HG02885 (cell line): ENCODE results near the gene DHFR.
"Not testable (repeated sequence)": the region's sequence is repeated elsewhere in the genome, so short reads cannot be mapped to it uniquely, and the experiment has no call there.

Source experiments
- ATAC-seq: cut with Tn5 transposase; IDR thresholded peaks from one replicate; pipeline ENCODE4 v1.9.1; 2021; ENCODE audit warnings: mild to moderate bottlenecking; ENCODE audit not compliant: unreplicated experiment, poor library complexity

The DHFR gene

GRCh38 chr5:80600943-80601693 lies 53.7 kb downstream of the DHFR start:
- ATAC-seq: no peak

- ATAC-seq: no peak
Measured at GRCh38 chr5:80597500-80597899, 57.3 kb downstream of the DHFR start.

- no peak for ATAC-seq
Measured at GRCh38 chr5:80594810-80595209, 60.0 kb downstream of the DHFR start.

- no peak for ATAC-seq
Measured at GRCh38 chr5:80592761-80593160, 62.0 kb downstream of the DHFR start.

- ATAC-seq: no peak
Measured at GRCh38 chr5:80592105-80592504, 62.7 kb downstream of the DHFR start.

- ATAC-seq: no peak
Measured at GRCh38 chr5:80591352-80591751, 63.4 kb downstream of the DHFR start.

GRCh38 chr5:80590766-80591165 lies 64.0 kb downstream of the DHFR start:
- no peak for ATAC-seq

- ATAC-seq: no peak
Measured at GRCh38 chr5:80588858-80589540, 65.8 kb downstream of the DHFR start.

- no peak for ATAC-seq
Measured at GRCh38 chr5:80584770-80585169, 70.0 kb downstream of the DHFR start.

- ATAC-seq: not testable (repeated sequence)
Measured at GRCh38 chr5:80580291-80580690, 74.5 kb downstream of the DHFR start.

GRCh38 chr5:80579050-80579449 lies 75.7 kb downstream of the DHFR start:
- no peak for ATAC-seq

GRCh38 chr5:80577707-80578106 lies 77.1 kb downstream of the DHFR start:
- ATAC-seq: no peak

GRCh38 chr5:80576383-80576782 lies 78.4 kb downstream of the DHFR start:
- no peak for ATAC-seq
